ENCODE data around the gene TULP4.
"Not testable (repeated sequence)": the region's sequence is repeated elsewhere in the genome, so short reads cannot be mapped to it uniquely, and the experiment has no call there.

The TULP4 gene

GRCh38 chr6:158387036-158387435 is 74.8 kb downstream of the TULP4 start:
- TF ChIP-seq CTCF (IDR thresholded peaks at IDR 0.05; ENCODE audit: low read depth, low read length, missing control alignments): peak; percentile 18
- no peak for DNase-seq (ENCODE audit: low read depth)
- in situ Hi-C loops (cut with HindIII; ENCODE audit: low sequenced_read_pairs): no loop called here
- no peak overlapping the region for H3K4me3 ChIP-seq (ENCODE audit: low read depth, low read length)

GRCh38 chr6:158387578-158387977 is 75.3 kb downstream of the TULP4 start:
- no peak for TF ChIP-seq CTCF (IDR thresholded peaks at IDR 0.05; ENCODE audit: low read depth, low read length, missing control alignments)
- DNase-seq (ENCODE audit: low read depth): no peak
- no peak overlapping the region for H3K4me3 ChIP-seq (ENCODE audit: low read depth, low read length)
- in situ Hi-C loops (cut with HindIII; ENCODE audit: low sequenced_read_pairs): no loop called here

- no peak overlapping the region for H3K4me3 ChIP-seq (ENCODE audit: low read depth, low read length)
- no peak for DNase-seq (ENCODE audit: low read depth)
- in situ Hi-C loops (cut with HindIII; ENCODE audit: low sequenced_read_pairs): no loop called here
- no peak for TF ChIP-seq CTCF (IDR thresholded peaks at IDR 0.05; ENCODE audit: low read depth, low read length, missing control alignments)
These were observed 76.5 kb downstream of the TULP4 start for GRCh38 chr6:158388727-158389126.

- TF ChIP-seq CTCF (IDR thresholded peaks at IDR 0.05; ENCODE audit: low read depth, low read length, missing control alignments): no peak
- H3K4me3 ChIP-seq (ENCODE audit: low read depth, low read length): no peak overlapping the region
- DNase-seq (ENCODE audit: low read depth): no peak
- in situ Hi-C loops (cut with HindIII; ENCODE audit: low sequenced_read_pairs): no loop called here
These were observed 77.1 kb downstream of the TULP4 start for GRCh38 chr6:158389193-158389919.

GRCh38 chr6:158391276-158391675 is 79.0 kb downstream of the TULP4 start:
- no peak for DNase-seq (ENCODE audit: low read depth)
- H3K4me3 ChIP-seq (ENCODE audit: low read depth, low read length): no peak overlapping the region
- in situ Hi-C loops (cut with HindIII; ENCODE audit: low sequenced_read_pairs): no loop called here
- TF ChIP-seq CTCF (IDR thresholded peaks at IDR 0.05; ENCODE audit: low read depth, low read length, missing control alignments): no peak

GRCh38 chr6:158391977-158392376 is 79.7 kb downstream of the TULP4 start:
- in situ Hi-C loops (cut with HindIII; ENCODE audit: low sequenced_read_pairs); DNase-seq (ENCODE audit: low read depth); H3K4me3 ChIP-seq (ENCODE audit: low read depth, low read length): not testable (repeated sequence)

- no peak for DNase-seq (ENCODE audit: low read depth)
- no peak for TF ChIP-seq CTCF (IDR thresholded peaks at IDR 0.05; ENCODE audit: low read depth, low read length, missing control alignments)
These were observed 83.9 kb downstream of the TULP4 start for GRCh38 chr6:158396136-158396535.

More at GRCh38 chr6:158396136-158396535, 83.9 kb downstream of the TULP4 start:
- H3K4me3 ChIP-seq (ENCODE audit: low read depth, low read length): no peak overlapping the region
- in situ Hi-C loops (cut with HindIII; ENCODE audit: low sequenced_read_pairs): no loop called here

All from astrocyte of the cerebellum (primary cell).